A549 (cell line): Measurements from ENCODE around the gene PIAS4. TPM values are rescaled to one million over a fixed set of nuclear protein-coding genes. Genes with fewer than 3 reads are reported as not detected.
"Not testable (repeated sequence)": the region's sequence is repeated elsewhere in the genome, so short reads cannot be mapped to it uniquely, and the experiment has no call there.

Experiments
- ATAC-seq, 2 experiments: fragments of 200-7000 bp in 1 of 2; fragments of >200 bp in 1 of 2; cut with Nextera tagmentation in 1 of 2; cut with Tn5 transposase in 1 of 2; 3 replicates each; pipeline versions ENCODE4 v1.8.0 to v1.9.1; 2018 to 2020; ENCODE audit warnings: mild to moderate bottlenecking in 1 of 2, moderate library complexity in 1 of 2
- CTCF ChIA-PET: fragments of 300-600 bp; sonication (Branson Sonifier 250); formaldehyde crosslinking; extraction: SDS; loops from one replicate; lab custom pipeline; 2021; ENCODE audit warnings: antibody characterized with exemption, inconsistent platforms; lab: Yijun Ruan, JAX
- POLR2A ChIA-PET: fragments of 350-600 bp; formaldehyde crosslinking; extraction: SDS; loops from one replicate; lab custom pipeline; 2021; ENCODE audit warnings: antibody characterized with exemption, inconsistent platforms; lab: Yijun Ruan, JAX
- DNase-seq, 2 experiments: peaks; one replicate each; pipeline versions ENCODE4 v3.0.0 to v3.0.0-alpha.2; 2011 to 2016; ENCODE audit warnings: low read depth in 1 of 2, low spot score in 1 of 2
- FAIRE-seq: peaks from 2 replicates; lab custom pipeline; 2011; peaks lifted over from hg19 to GRCh38; lab: Jason Lieb, UNC
- H3K27ac ChIP-seq, 2 experiments: fragments of >200 bp; sonication (Bioruptor Twin); formaldehyde crosslinking; 3 replicates each; pipeline ENCODE4 v1.5.1; 2016 to 2017
- H3K4me1 ChIP-seq: fragments of >200 bp; sonication (Bioruptor Twin); formaldehyde crosslinking; 3 replicates; pipeline ENCODE4 v1.6.1; 2016
- H3K4me2 ChIP-seq: fragments of >200 bp; sonication (Bioruptor Twin); formaldehyde crosslinking; 3 replicates; pipeline ENCODE4 v1.6.1; 2016
- H3K4me3 ChIP-seq: fragments of >200 bp; sonication (Bioruptor Twin); formaldehyde crosslinking; 3 replicates; pipeline ENCODE4 v1.5.1; 2016
- H3K9me3 ChIP-seq: fragments of >200 bp; sonication (Bioruptor Twin); formaldehyde crosslinking; 3 replicates; pipeline ENCODE4 v1.6.1; 2016
- CHD2 ChIP-seq: fragments of 150-350 bp; IDR thresholded peaks from 2 replicates; pipeline ENCODE4 v1.6.1; 2014; ENCODE audit warnings: low read length; ENCODE audit not compliant: partially characterized antibody
- EHMT2 ChIP-seq: fragments of 200-600 bp; sonication (generic); IDR thresholded peaks from 2 replicates; pipeline ENCODE4 v1.6.1; 2016; ENCODE audit warnings: antibody characterized with exemption, low read depth, mild to moderate bottlenecking, moderate library complexity
- EP300 ChIP-seq, 2 experiments: fragments of >200 bp; sonication (Bioruptor Twin); formaldehyde crosslinking; IDR thresholded peaks; 2 replicates in 1 of 2; 3 replicates in 1 of 2; pipeline ENCODE4 v1.6.1; 2016 to 2017
- ESRRA ChIP-seq: fragments of 150-350 bp; IDR thresholded peaks from 2 replicates; pipeline ENCODE4 v1.6.1; 2014; ENCODE audit warnings: mild to moderate bottlenecking, low read length, borderline replicate concordance
- FOSB ChIP-seq: fragments of 250-450 bp; sonication (Bioruptor Pico); IDR thresholded peaks from 2 replicates; pipeline ENCODE4 v1.5.0; 2020; ENCODE audit warnings: mild to moderate bottlenecking, moderate library complexity
- FOXS1 ChIP-seq: fragments of 250-450 bp; sonication (Bioruptor Pico); IDR thresholded peaks from 2 replicates; pipeline ENCODE4 v1.5.0; 2020; ENCODE audit warnings: mild to moderate bottlenecking, moderate library complexity
- HDAC2 ChIP-seq: fragments of 200-600 bp; sonication (generic); IDR thresholded peaks from 2 replicates; pipeline ENCODE4 v1.6.1; 2016
- HOXB5 ChIP-seq: fragments of 250-450 bp; sonication (Bioruptor Pico); IDR thresholded peaks from 2 replicates; pipeline ENCODE4 v1.5.0; 2020; ENCODE audit warnings: mild to moderate bottlenecking, moderate library complexity
- JUN ChIP-seq, 2 experiments: fragments of >200 bp; sonication (Bioruptor Twin); formaldehyde crosslinking; IDR thresholded peaks; 2 replicates in 1 of 2; 3 replicates in 1 of 2; pipeline ENCODE4 v1.6.1; 2016 to 2017
- JUNB ChIP-seq: fragments of >200 bp; sonication (Bioruptor Twin); formaldehyde crosslinking; IDR thresholded peaks from 2 replicates; pipeline ENCODE4 v1.6.1; 2016
- KDM1A ChIP-seq: fragments of 200-600 bp; sonication (generic); IDR thresholded peaks from 2 replicates; pipeline ENCODE4 v1.6.1; 2016; ENCODE audit warnings: low read depth, mild to moderate bottlenecking
- MAFK ChIP-seq: fragments of 450-650 bp; IDR thresholded peaks from 2 replicates; pipeline ENCODE4 v1.6.1; 2014; ENCODE audit not compliant: partially characterized antibody
- MAZ ChIP-seq: fragments of 150-350 bp; IDR thresholded peaks from 2 replicates; pipeline ENCODE4 v1.6.1; 2014; ENCODE audit warnings: antibody characterized with exemption, low read depth, low read length, borderline replicate concordance
- NFE2L2 ChIP-seq: fragments of 150-350 bp; conservative IDR thresholded peaks from 2 replicates; pipeline ENCODE4 v1.6.1; 2014; ENCODE audit warnings: low read length
- POLR2A ChIP-seq: IDR thresholded peaks from 2 replicates; pipeline ENCODE4 v1.6.1; 2012; ENCODE audit warnings: mild to moderate bottlenecking, low read length
- POLR2AphosphoS2 ChIP-seq: conservative IDR thresholded peaks from 2 replicates; pipeline ENCODE4 v1.6.1; 2012; ENCODE audit warnings: low read length, improper control_type of control experiment, inconsistent platforms
- RCOR1 ChIP-seq: fragments of 150-350 bp; IDR thresholded peaks from 2 replicates; pipeline ENCODE4 v1.6.1; 2014; ENCODE audit warnings: antibody characterized with exemption, low read length, low read depth
- SREBF2 ChIP-seq: fragments of 450-650 bp; IDR thresholded peaks from 2 replicates; pipeline ENCODE4 v1.6.1; 2014; ENCODE audit warnings: mild to moderate bottlenecking, moderate library complexity
- TFCP2L1 ChIP-seq: fragments of 250-450 bp; sonication (Bioruptor Pico); IDR thresholded peaks from 2 replicates; pipeline ENCODE4 v1.5.0; 2021; ENCODE audit warnings: mild to moderate bottlenecking
- WGBS: methylation state at CpG from one replicate; pipeline ENCODE4 v1.1.6; 2017; ENCODE audit errors: missing lambda C conversion rate; 5-methylcytosine and 5-hydroxymethylcytosine counted together
- polyA plus RNA-seq, 4 experiments: library from polyadenylated mRNA; depleted of rRNA in 3 of 4; stranded (reverse); fragments of >200 nt; fragmentation: RNase III in 1 of 4; extraction: RNeasy Plus Mini Kit Qiagen cat#74134 plus additional on column Dnase treatment in 1 of 4; gene quantifications; 2 replicates in 3 of 4; 3 replicates in 1 of 4; pipeline ENCODE4 v1.2.3, GENCODE V29; 2011 to 2017
- TF ChIP-seq, protein P1 (sequence below): fragments of >200 bp; sonication (Bioruptor Twin); formaldehyde crosslinking; IDR thresholded peaks from 2 replicates; pipeline ENCODE4 v1.6.1; 2016
- TF ChIP-seq, protein P2 (sequence below): fragments of >200 bp; sonication (Bioruptor Twin); formaldehyde crosslinking; IDR thresholded peaks from 3 replicates; pipeline ENCODE4 v1.5.1; 2016
- TF ChIP-seq, protein P3 (sequence below): fragments of 150-350 bp; IDR thresholded peaks from 2 replicates; pipeline ENCODE4 v1.6.1; 2014; ENCODE audit warnings: low read depth, mild to moderate bottlenecking, low read length
- TF ChIP-seq, protein P4 (sequence below): IDR thresholded peaks from 2 replicates; pipeline ENCODE4 v1.6.1; 2012
- TF ChIP-seq, protein P5 (sequence below): IDR thresholded peaks from 2 replicates; pipeline ENCODE4 v1.6.1; 2012

The PIAS4 gene
- polyA plus RNA-seq, 2 of the 4 experiments (the other 2 are of a cell fraction) = 5.2 to 12.8 TPM

DNA sequence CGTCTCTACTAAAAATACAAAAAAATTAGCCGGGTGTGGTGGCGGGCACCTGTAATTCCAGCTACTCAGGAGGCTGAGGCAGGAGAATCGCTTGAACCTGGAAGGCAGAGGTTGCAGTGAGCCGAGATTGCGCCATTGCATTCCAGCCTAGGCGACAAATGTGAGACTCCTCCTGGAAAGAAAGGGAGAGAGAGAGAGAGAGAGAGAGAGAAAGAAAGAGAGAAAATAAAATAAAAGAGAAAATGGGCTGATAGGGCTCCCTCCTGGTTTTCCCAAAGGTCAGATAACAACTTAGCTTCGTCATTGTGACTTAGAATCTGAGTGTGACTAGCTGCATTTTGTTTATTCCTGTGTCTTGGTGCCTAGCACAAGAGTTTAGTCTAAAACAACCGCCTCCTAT lies 2.1 kb upstream of the PIAS4 start:
- DNase-seq, ATAC-seq, H3K4me2 ChIP-seq, FAIRE-seq, H3K9me3 ChIP-seq, H3K27ac ChIP-seq, H3K4me3 ChIP-seq: not testable (repeated sequence)
- peaks cover 13% of the 10 kb centered on the region; the same call in 1 of the 3 replicates for H3K4me1 ChIP-seq
- ChIA-PET POLR2A (interaction anchor here (0.7 kb wide), 1 partner anchor 267 kb away, joined by 7 read pairs; no protein-coding TSS in a partner anchor), CTCF (interaction anchor here (0.7 to 2.5 kb wide), 4 partner anchors 9 to 203 kb away, joined by 3 to 7 read pairs (median 4); no protein-coding TSS in a partner anchor)
- 92% methylated on average over 9 of the region's 9 CpGs for WGBS

DNA sequence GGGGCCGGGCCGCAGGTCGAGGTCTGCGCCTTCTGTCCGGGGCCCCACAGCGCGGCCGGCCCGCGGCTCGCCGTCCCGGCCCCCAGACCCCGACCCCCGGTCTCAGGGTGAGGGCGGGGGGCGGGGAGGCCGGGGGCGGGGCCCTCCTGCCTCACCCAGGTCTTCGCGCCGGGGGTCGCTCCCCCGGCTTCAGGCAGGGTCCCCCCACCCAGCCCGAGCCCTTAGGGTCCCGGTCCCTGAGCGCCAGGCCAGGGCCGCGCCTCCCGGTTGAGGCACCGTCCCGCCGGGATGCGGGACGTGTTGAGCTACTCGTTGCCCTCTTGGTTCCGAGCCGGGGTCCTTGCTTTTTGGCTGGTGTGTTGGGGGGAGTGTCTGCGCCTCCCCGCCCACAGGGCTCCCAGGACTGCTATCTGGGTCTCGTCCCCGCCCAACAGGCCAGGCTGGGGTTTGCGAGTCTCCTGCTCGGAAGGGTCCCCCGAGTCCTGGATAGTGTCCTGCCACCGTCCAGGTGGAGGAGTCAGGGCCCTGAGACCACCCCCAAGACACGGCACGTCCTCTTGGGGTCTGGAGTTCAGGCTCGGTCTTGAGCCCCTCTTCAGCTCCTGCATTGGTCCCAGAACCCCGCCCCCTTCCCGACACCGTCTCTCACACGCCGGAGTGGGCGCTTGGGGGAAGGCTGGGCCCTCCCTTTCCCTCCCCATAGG lies 452 bp downstream of the PIAS4 start:
- Histone ChIP-seq H3K27ac (peak overlapping the region; percentile 97 to 99), H3K4me2 (peak overlapping the region; percentile 77), H3K4me3 (peak overlapping the region; percentile 96), H3K4me1 (peaks cover 13% of the 10 kb centered on the region; the same call in 1 of the 3 replicates), H3K9me3 (no peaks in the 10 kb centered on the region)
- ChIA-PET CTCF (interaction anchor here (0.5 to 1.5 kb wide), 5 partner anchors 11 to 199 kb away, joined by 3 to 6 read pairs (median 4); no protein-coding TSS in a partner anchor), POLR2A (interaction anchor here (1.1 kb wide), 1 partner anchor 239 kb away, joined by 3 read pairs; the partner anchor contains the start of gene YJU2)
- FAIRE-seq = no peak
- DNase-seq = no peak
- 2% methylated on average over 6 of the region's 55 CpGs for WGBS
- ATAC-seq = peak; percentile 9 to 23; a peak in 3 of 6 replicates
- TF ChIP-seq MAFK (no peak), JUN (IDR thresholded peaks at IDR 0.05) (no peak; a peak in 1 of 5 replicates), POLR2AphosphoS2 (no peak), NFE2L2 (no peak), HDAC2 (no peak), KDM1A (no peak), FOSB (CRISPR knock-in tag) (no peak), EHMT2 (no peak), CHD2 (no peak), EP300 (IDR thresholded peaks at IDR 0.05) (no peak), HOXB5 (CRISPR knock-in tag) (no peak), POLR2A (no peak)
- TF ChIP-seq, protein P1, sequence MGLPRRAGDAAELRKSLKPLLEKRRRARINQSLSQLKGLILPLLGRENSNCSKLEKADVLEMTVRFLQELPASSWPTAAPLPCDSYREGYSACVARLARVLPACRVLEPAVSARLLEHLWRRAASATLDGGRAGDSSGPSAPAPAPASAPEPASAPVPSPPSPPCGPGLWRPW = no peak
- TF ChIP-seq, protein P2, sequence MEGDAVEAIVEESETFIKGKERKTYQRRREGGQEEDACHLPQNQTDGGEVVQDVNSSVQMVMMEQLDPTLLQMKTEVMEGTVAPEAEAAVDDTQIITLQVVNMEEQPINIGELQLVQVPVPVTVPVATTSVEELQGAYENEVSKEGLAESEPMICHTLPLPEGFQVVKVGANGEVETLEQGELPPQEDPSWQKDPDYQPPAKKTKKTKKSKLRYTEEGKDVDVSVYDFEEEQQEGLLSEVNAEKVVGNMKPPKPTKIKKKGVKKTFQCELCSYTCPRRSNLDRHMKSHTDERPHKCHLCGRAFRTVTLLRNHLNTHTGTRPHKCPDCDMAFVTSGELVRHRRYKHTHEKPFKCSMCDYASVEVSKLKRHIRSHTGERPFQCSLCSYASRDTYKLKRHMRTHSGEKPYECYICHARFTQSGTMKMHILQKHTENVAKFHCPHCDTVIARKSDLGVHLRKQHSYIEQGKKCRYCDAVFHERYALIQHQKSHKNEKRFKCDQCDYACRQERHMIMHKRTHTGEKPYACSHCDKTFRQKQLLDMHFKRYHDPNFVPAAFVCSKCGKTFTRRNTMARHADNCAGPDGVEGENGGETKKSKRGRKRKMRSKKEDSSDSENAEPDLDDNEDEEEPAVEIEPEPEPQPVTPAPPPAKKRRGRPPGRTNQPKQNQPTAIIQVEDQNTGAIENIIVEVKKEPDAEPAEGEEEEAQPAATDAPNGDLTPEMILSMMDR = no peak
- TF ChIP-seq, protein P3, sequence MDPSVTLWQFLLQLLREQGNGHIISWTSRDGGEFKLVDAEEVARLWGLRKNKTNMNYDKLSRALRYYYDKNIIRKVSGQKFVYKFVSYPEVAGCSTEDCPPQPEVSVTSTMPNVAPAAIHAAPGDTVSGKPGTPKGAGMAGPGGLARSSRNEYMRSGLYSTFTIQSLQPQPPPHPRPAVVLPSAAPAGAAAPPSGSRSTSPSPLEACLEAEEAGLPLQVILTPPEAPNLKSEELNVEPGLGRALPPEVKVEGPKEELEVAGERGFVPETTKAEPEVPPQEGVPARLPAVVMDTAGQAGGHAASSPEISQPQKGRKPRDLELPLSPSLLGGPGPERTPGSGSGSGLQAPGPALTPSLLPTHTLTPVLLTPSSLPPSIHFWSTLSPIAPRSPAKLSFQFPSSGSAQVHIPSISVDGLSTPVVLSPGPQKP = no peak

DNA sequence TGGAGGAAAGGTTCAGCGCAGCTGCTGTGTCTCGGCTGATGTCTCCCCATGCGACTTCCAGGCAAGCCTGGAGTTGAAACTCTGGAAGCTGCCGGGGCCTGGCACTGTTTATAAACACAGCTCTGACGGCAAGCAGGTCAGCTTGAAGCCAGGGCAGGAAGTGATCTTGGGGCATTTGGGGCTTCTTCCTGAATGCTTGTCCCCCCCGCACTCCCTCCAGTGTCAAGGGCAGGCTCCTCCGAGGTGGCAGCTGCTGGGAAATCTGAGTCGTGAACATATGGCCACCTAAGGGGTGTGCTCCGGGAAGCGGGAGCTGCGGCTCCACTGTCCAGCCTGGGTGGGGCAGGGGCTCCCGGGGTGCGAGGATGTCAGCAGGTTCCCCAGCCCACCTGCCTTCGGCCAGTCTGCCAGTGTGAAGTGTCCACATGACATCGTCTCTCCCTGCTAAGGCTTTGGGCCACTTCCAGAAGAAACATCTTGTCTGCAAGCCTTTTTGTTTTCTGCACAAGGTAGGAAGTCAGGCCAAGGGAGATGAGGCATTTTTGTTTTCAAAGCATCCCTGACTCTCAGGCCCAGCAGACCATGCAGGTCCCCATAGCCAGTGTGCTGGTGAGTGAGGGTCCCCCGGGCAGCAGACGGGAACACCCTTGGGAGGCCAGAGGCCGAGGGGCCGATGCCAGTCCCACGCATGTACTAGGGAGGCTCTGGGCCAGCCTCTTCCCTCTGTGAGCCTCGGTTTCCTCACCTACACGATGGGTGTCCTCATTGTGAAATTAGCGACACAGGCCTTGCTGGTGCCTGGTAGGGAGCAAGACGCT lies 2.7 kb downstream of the PIAS4 start:
- FAIRE-seq = no peak
- H3K4me2 ChIP-seq = no peak overlapping the region

More for the DNA sequence above, 2.7 kb downstream of the PIAS4 start:
- ChIA-PET CTCF (interaction anchor here (0.7 to 1.0 kb wide), 2 partner anchors 19 to 24 kb away, joined by 3 read pairs; no protein-coding TSS in a partner anchor), POLR2A (no interaction called here)
- TF ChIP-seq TFCP2L1 (CRISPR knock-in tag) = no peak
- TF ChIP-seq, protein P4, sequence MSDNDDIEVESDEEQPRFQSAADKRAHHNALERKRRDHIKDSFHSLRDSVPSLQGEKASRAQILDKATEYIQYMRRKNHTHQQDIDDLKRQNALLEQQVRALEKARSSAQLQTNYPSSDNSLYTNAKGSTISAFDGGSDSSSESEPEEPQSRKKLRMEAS = no peak
- no peak for TF ChIP-seq MAZ
- no peak for TF ChIP-seq RCOR1
- TF ChIP-seq FOXS1 (CRISPR knock-in tag) = no peak
- TF ChIP-seq ESRRA = no peak
- TF ChIP-seq JUNB = no peak
- TF ChIP-seq, protein P5, sequence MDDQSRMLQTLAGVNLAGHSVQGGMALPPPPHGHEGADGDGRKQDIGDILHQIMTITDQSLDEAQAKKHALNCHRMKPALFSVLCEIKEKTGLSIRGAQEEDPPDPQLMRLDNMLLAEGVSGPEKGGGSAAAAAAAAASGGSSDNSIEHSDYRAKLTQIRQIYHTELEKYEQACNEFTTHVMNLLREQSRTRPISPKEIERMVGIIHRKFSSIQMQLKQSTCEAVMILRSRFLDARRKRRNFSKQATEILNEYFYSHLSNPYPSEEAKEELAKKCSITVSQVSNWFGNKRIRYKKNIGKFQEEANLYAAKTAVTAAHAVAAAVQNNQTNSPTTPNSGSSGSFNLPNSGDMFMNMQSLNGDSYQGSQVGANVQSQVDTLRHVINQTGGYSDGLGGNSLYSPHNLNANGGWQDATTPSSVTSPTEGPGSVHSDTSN = no peak
- no peak for TF ChIP-seq SREBF2
- Histone ChIP-seq H3K9me3 (no peaks in the 10 kb centered on the region), H3K4me3 (no peak overlapping the region), H3K4me1 (peaks cover 13% of the 10 kb centered on the region; the same call in 1 of the 3 replicates), H3K27ac (no peak overlapping the region)
- no peak for ATAC-seq
- 100% methylated on average over 1 of the region's 24 CpGs for WGBS
- DNase-seq = no peak
